OCI-LY1 (cell line): ENCODE results near the gene PDE11A.

Experiments used
- CTCF ChIP-seq: fragments of 200-600 bp; sonication (generic), shearing (Covaris generic); IDR thresholded peaks from 2 replicates; pipeline ENCODE4 v1.5.1; 2017; ENCODE audit warnings: mild to moderate bottlenecking, antibody characterized with exemption, low read length, moderate library complexity, mixed read lengths
- EZH2 ChIP-seq: fragments of 200-600 bp; sonication (generic), shearing (Covaris generic); IDR thresholded peaks from 2 replicates; pipeline ENCODE4 v1.8.0; 2017; ENCODE audit warnings: borderline replicate concordance, mixed run types, mild to moderate bottlenecking, antibody characterized with exemption, low read length, moderate library complexity, mixed read lengths

- TF ChIP-seq CTCF (no peak), EZH2 (no peak)
These were observed 100.5 kb downstream of the PDE11A start for GRCh38 chr2:177972123-177972522.
